Mesenchymal stem cell (in vitro differentiated cells and primary cell): ENCODE data around the gene FMO5.

Source experiments
- DNase-seq: peaks from one replicate; pipeline ENCODE4 v3.0.0-alpha.2; 2013
- H2AFZ ChIP-seq: one replicate; pipeline ENCODE4 v1.6.1; 2013; ENCODE audit warnings: low read depth, mild to moderate bottlenecking, control low read depth, inconsistent platforms, low read length, moderate library complexity
- H2AK5ac ChIP-seq: 2 replicates; pipeline ENCODE4 v1.6.1; 2013; ENCODE audit warnings: low read length, moderate library complexity, mild to moderate bottlenecking, inconsistent platforms; ENCODE audit not compliant: severe bottlenecking
- H2BK120ac ChIP-seq: one replicate; pipeline ENCODE4 v1.6.1; 2013; ENCODE audit warnings: low read depth, mild to moderate bottlenecking, inconsistent platforms, low read length, moderate library complexity
- H2BK12ac ChIP-seq, 2 experiments: one replicate each; pipeline ENCODE4 v1.6.1; 2013; ENCODE audit warnings: inconsistent platforms in 2 of 2, low read length in 2 of 2, mild to moderate bottlenecking in 2 of 2, moderate library complexity in 2 of 2, control low read depth in 1 of 2
- H2BK15ac ChIP-seq: one replicate; pipeline ENCODE4 v1.6.1; 2013; ENCODE audit warnings: mild to moderate bottlenecking, low read depth, inconsistent platforms; ENCODE audit not compliant: poor library complexity, severe bottlenecking
- H2BK5ac ChIP-seq: 2 replicates; pipeline ENCODE4 v1.6.1; 2013; ENCODE audit warnings: low read depth, mild to moderate bottlenecking, low read length, control low read depth, inconsistent platforms; ENCODE audit not compliant: poor library complexity, severe bottlenecking
- H3K14ac ChIP-seq, 2 experiments: one replicate each; pipeline ENCODE4 v1.6.1; 2013; ENCODE audit warnings: inconsistent platforms in 2 of 2, low read length in 2 of 2, control low read depth in 1 of 2, mild to moderate bottlenecking in 1 of 2, moderate library complexity in 1 of 2
- H3K18ac ChIP-seq, 2 experiments: one replicate each; pipeline ENCODE4 v1.6.1; 2013; ENCODE audit warnings: inconsistent platforms in 2 of 2, low read length in 2 of 2, control low read depth in 1 of 2, low read depth in 1 of 2, mild to moderate bottlenecking in 1 of 2
- H3K23ac ChIP-seq, 2 experiments: one replicate each; pipeline ENCODE4 v1.6.1; 2013; ENCODE audit warnings: inconsistent platforms in 2 of 2, low read length in 2 of 2, mild to moderate bottlenecking in 2 of 2, moderate library complexity in 2 of 2, control low read depth in 1 of 2
- H3K27ac ChIP-seq: 2 replicates; pipeline ENCODE4 v1.5.1; 2013; ENCODE audit warnings: mild to moderate bottlenecking, moderate library complexity, low read length, control low read depth, inconsistent platforms; ENCODE audit not compliant: poor library complexity, severe bottlenecking
- H3K27me3 ChIP-seq, 2 experiments: 2 replicates each; pipeline versions ENCODE4 v1.6.1 to v1.7.0; 2013; ENCODE audit warnings: low read length in 2 of 2, mild to moderate bottlenecking in 2 of 2, moderate library complexity in 2 of 2, control low read depth in 1 of 2, inconsistent platforms in 1 of 2; ENCODE audit not compliant: control insufficient read depth in 1 of 2, insufficient read depth in 1 of 2
- H3K36me3 ChIP-seq, 2 experiments: 2 replicates each; pipeline versions ENCODE4 v1.6.1 to v1.7.0; 2013; ENCODE audit warnings: low read length in 2 of 2, control low read depth in 1 of 2, inconsistent platforms in 1 of 2, low read depth in 1 of 2, mild to moderate bottlenecking in 1 of 2; ENCODE audit not compliant: insufficient read depth in 2 of 2, control insufficient read depth in 1 of 2
- H3K4ac ChIP-seq, 2 experiments: one replicate each; pipeline ENCODE4 v1.6.1; 2013; ENCODE audit warnings: inconsistent platforms in 2 of 2, low read length in 2 of 2, mild to moderate bottlenecking in 2 of 2, moderate library complexity in 2 of 2, control low read depth in 1 of 2, low read depth in 1 of 2
- H3K4me1 ChIP-seq: 2 replicates; pipeline ENCODE4 v1.6.1; 2013; ENCODE audit warnings: low read depth, low read length, control low read depth; ENCODE audit not compliant: control insufficient read depth, insufficient read depth
- H3K4me2 ChIP-seq: 2 replicates; pipeline ENCODE4 v1.6.1; 2013; ENCODE audit warnings: low read length, mild to moderate bottlenecking, inconsistent platforms; ENCODE audit not compliant: poor library complexity, severe bottlenecking
- H3K4me3 ChIP-seq, 2 experiments: 2 replicates each; pipeline versions ENCODE4 v1.5.1 to v1.7.0; 2013; ENCODE audit warnings: low read length in 2 of 2, mild to moderate bottlenecking in 2 of 2, control low read depth in 1 of 2, low read depth in 1 of 2; ENCODE audit not compliant: insufficient read depth in 1 of 2
- H3K79me1 ChIP-seq: replicated peaks from 2 replicates; pipeline ENCODE4 v1.6.1; 2013; ENCODE audit warnings: mild to moderate bottlenecking, control low read depth, low read length, inconsistent platforms; ENCODE audit not compliant: poor library complexity, severe bottlenecking
- H3K9ac ChIP-seq: 2 replicates; pipeline ENCODE4 v1.7.0; 2013; ENCODE audit warnings: mild to moderate bottlenecking, low read length, moderate library complexity
- H3K9me3 ChIP-seq: 2 replicates; pipeline ENCODE4 v1.7.0; 2013; ENCODE audit warnings: mild to moderate bottlenecking, low read length; ENCODE audit not compliant: control insufficient read depth
- H4K8ac ChIP-seq: one replicate; pipeline ENCODE4 v1.6.1; 2013; ENCODE audit warnings: inconsistent platforms, mild to moderate bottlenecking, low read length, moderate library complexity
- H4K91ac ChIP-seq: one replicate; pipeline ENCODE4 v1.6.1; 2013; ENCODE audit warnings: mild to moderate bottlenecking, low read length, inconsistent platforms
- WGBS: methylation state at CpG from one replicate; pipeline ENCODE4 v1.1.7; 2013; ENCODE audit warnings: mixed read lengths; 5-methylcytosine and 5-hydroxymethylcytosine counted together

The FMO5 gene

GRCh38 chr1:147215540-147215916, 9.6 kb downstream of the FMO5 start:
- Histone ChIP-seq H2BK5ac (no peak overlapping the region), H3K9ac (no peak overlapping the region), H3K14ac (no peak overlapping the region), H2BK15ac (no peak overlapping the region), H3K23ac (no peak overlapping the region), H3K79me1 (no peaks in the 10 kb centered on the region), H2BK12ac (no peak overlapping the region), H3K27me3 (no peaks in the 10 kb centered on the region), H2BK120ac (no peak overlapping the region), H4K91ac (no peak overlapping the region), H3K4me2 (no peak overlapping the region), H3K4ac (no peak overlapping the region), H3K18ac (no peak overlapping the region), H3K4me1 (no peaks in the 10 kb centered on the region), H4K8ac (no peak overlapping the region), H3K4me3 (no peak overlapping the region), H2AK5ac (no peak overlapping the region), H3K36me3 (no peaks in the 10 kb centered on the region), H3K9me3 (no peaks in the 10 kb centered on the region), H3K27ac (no peak overlapping the region), H2AFZ (no peak overlapping the region)
- DNase-seq, result no peak
- WGBS, result 75% methylated on average over 1 of the region's 2 CpGs

- Histone ChIP-seq H2AK5ac (no peak overlapping the region), H2BK15ac (no peak overlapping the region), H3K36me3 (no peaks in the 10 kb centered on the region), H3K27me3 (no peaks in the 10 kb centered on the region), H3K9ac (no peak overlapping the region), H2AFZ (no peak overlapping the region), H3K9me3 (no peaks in the 10 kb centered on the region), H4K8ac (no peak overlapping the region), H2BK120ac (no peak overlapping the region), H2BK5ac (no peak overlapping the region), H2BK12ac (no peak overlapping the region), H3K4ac (no peak overlapping the region), H3K27ac (no peak overlapping the region), H3K23ac (no peak overlapping the region), H3K4me1 (no peaks in the 10 kb centered on the region), H3K18ac (no peak overlapping the region), H4K91ac (no peak overlapping the region), H3K4me2 (no peak overlapping the region), H3K4me3 (no peak overlapping the region), H3K14ac (no peak overlapping the region), H3K79me1 (no peaks in the 10 kb centered on the region)
- no peak for DNase-seq
Measured at GRCh38 chr1:147214842-147215539, 10.1 kb downstream of the FMO5 start.

GRCh38 chr1:147214325-147214724, 10.8 kb downstream of the FMO5 start:
- peak; percentile 4 for DNase-seq
- Histone ChIP-seq H4K91ac (no peak overlapping the region), H3K23ac (no peak overlapping the region), H2BK5ac (no peak overlapping the region), H3K14ac (no peak overlapping the region), H2AK5ac (no peak overlapping the region), H2BK15ac (no peak overlapping the region), H3K4me1 (no peaks in the 10 kb centered on the region), H2BK12ac (no peak overlapping the region), H3K9me3 (no peaks in the 10 kb centered on the region), H2BK120ac (no peak overlapping the region), H3K4ac (no peak overlapping the region), H2AFZ (no peak overlapping the region), H3K9ac (no peak overlapping the region), H3K79me1 (no peaks in the 10 kb centered on the region), H3K18ac (no peak overlapping the region), H3K27me3 (no peaks in the 10 kb centered on the region), H4K8ac (no peak overlapping the region), H3K27ac (no peak overlapping the region), H3K4me3 (no peak overlapping the region), H3K36me3 (no peaks in the 10 kb centered on the region), H3K4me2 (no peak overlapping the region)
- WGBS, result 89% methylated on average over 5 of the region's 7 CpGs

GRCh38 chr1:147213271-147213670, 11.9 kb downstream of the FMO5 start:
- H2BK120ac ChIP-seq, result no peak overlapping the region
- no peak overlapping the region for H2BK12ac ChIP-seq

More at GRCh38 chr1:147213271-147213670, 11.9 kb downstream of the FMO5 start:
- Histone ChIP-seq H3K79me1 (no peaks in the 10 kb centered on the region), H3K4ac (no peak overlapping the region), H3K4me1 (no peaks in the 10 kb centered on the region), H3K27me3 (no peaks in the 10 kb centered on the region), H3K4me2 (no peak overlapping the region), H2AFZ (no peak overlapping the region), H3K14ac (no peak overlapping the region), H2AK5ac (no peak overlapping the region), H3K18ac (no peak overlapping the region), H2BK15ac (no peak overlapping the region), H2BK5ac (no peak overlapping the region), H3K36me3 (no peaks in the 10 kb centered on the region), H4K91ac (no peak overlapping the region), H3K23ac (no peak overlapping the region), H3K27ac (no peak overlapping the region), H3K4me3 (no peak overlapping the region), H3K9me3 (no peaks in the 10 kb centered on the region), H4K8ac (no peak overlapping the region), H3K9ac (no peak overlapping the region)
- DNase-seq, result no peak
